HepG2 (cell line): ENCODE results near the gene ZNF322. TPM values are rescaled to one million over a fixed set of nuclear protein-coding genes. Genes with fewer than 3 reads are reported as not detected.
A peak's percentile ranks its signal among the peaks of the same experiment; 100 is the strongest.

Source experiments
- ATF1 ChIP-seq: IDR thresholded peaks from 2 replicates; pipeline ENCODE4 v1.6.1; 2016; ENCODE audit warnings: mild to moderate bottlenecking, control low read depth
- ETV5 ChIP-seq: IDR thresholded peaks from 2 replicates; pipeline ENCODE4 v1.6.1; 2018; ENCODE audit warnings: missing biosample characterization, missing genetic modification reagents, inconsistent platforms, borderline replicate concordance
- HOXA7 ChIP-seq: sonication (generic); formaldehyde crosslinking; IDR thresholded peaks from 2 replicates; pipeline ENCODE4 v1.8.1; 2022; ENCODE audit warnings: mild to moderate bottlenecking, missing genetic modification reagents, moderate library complexity
- KAT2B ChIP-seq: fragments of 150-350 bp; IDR thresholded peaks from 2 replicates; pipeline ENCODE4 v1.6.1; 2014; ENCODE audit warnings: low read depth, low read length, borderline replicate concordance
- NONO ChIP-seq, 2 experiments: fragments of 450-650 bp in 1 of 2; sonication (generic) in 1 of 2; formaldehyde crosslinking in 1 of 2; IDR thresholded peaks in 1 of 2; conservative IDR thresholded peaks in 1 of 2; 2 replicates each; pipeline versions ENCODE4 v1.6.1 to v1.8.0; 2017 to 2022; ENCODE audit warnings: mild to moderate bottlenecking in 1 of 2, missing genetic modification reagents in 1 of 2, moderate library complexity in 1 of 2
- RARG ChIP-seq: sonication (generic); formaldehyde crosslinking; IDR thresholded peaks from 2 replicates; pipeline ENCODE4 v1.4.0; 2020; ENCODE audit warnings: low read depth, mild to moderate bottlenecking, missing genetic modification reagents
- SMAD3 ChIP-seq: sonication (generic); formaldehyde crosslinking; IDR thresholded peaks from 2 replicates; pipeline ENCODE4 v1.4.0; 2020; ENCODE audit warnings: missing genetic modification reagents
- THAP11 ChIP-seq: IDR thresholded peaks from 2 replicates; pipeline ENCODE4 v1.6.1; 2016; ENCODE audit warnings: missing biosample characterization, missing genetic modification reagents
- ZMAT3 ChIP-seq: sonication (generic); formaldehyde crosslinking; conservative IDR thresholded peaks from 2 replicates; pipeline ENCODE4 v1.7.0; 2021; ENCODE audit warnings: missing genetic modification reagents
- ZNF30 ChIP-seq: sonication (generic); formaldehyde crosslinking; IDR thresholded peaks from 2 replicates; pipeline ENCODE4 v1.5.0; 2020; ENCODE audit warnings: mild to moderate bottlenecking, missing genetic modification reagents
- ZNF777 ChIP-seq: sonication (generic); formaldehyde crosslinking; IDR thresholded peaks from 2 replicates; pipeline ENCODE4 v1.4.0; 2020; ENCODE audit warnings: missing genetic modification reagents
- ZSCAN9 ChIP-seq: IDR thresholded peaks from 2 replicates; pipeline ENCODE4 v1.6.1; 2016; ENCODE audit warnings: borderline replicate concordance
- polyA plus RNA-seq, 8 experiments: library from polyadenylated mRNA; depleted of rRNA in 3 of 8; stranded (reverse) in 7 of 8; unstranded in 1 of 8; fragments of >200 nt; fragmentation: Illumina TruSeq in 4 of 8; extraction: Trizol in 4 of 8; gene quantifications; 2 replicates each; pipeline versions ENCODE4 v1.2.1 to v1.2.3, GENCODE V29; 2011 to 2016; ENCODE audit warnings: low read depth in 4 of 8, missing spikeins in 1 of 8, mixed read lengths in 1 of 8; ENCODE audit not compliant: insufficient read depth in 1 of 8
- total RNA-seq, 5 experiments: library from RNA; depleted of rRNA; stranded (reverse); fragments of >200 nt; fragmentation: Illumina TruSeq; extraction: Trizol; gene quantifications; 2 replicates each; pipeline ENCODE4 v1.2.3, GENCODE V29; 2016; ENCODE audit warnings: low read depth in 1 of 5
- TF ChIP-seq, protein P1 (sequence below): sonication (generic); formaldehyde crosslinking; IDR thresholded peaks from 2 replicates; pipeline ENCODE4 v1.4.0; 2020; ENCODE audit warnings: mild to moderate bottlenecking, missing genetic modification reagents
- TF ChIP-seq, protein P2 (sequence below): sonication (generic); formaldehyde crosslinking; IDR thresholded peaks from 2 replicates; pipeline ENCODE4 v1.9.0; 2021; ENCODE audit warnings: missing genetic modification reagents, borderline replicate concordance
- TF ChIP-seq, protein P3 (sequence below): sonication (generic); formaldehyde crosslinking; IDR thresholded peaks from 2 replicates; pipeline ENCODE4 v1.4.0; 2020; ENCODE audit warnings: missing genetic modification reagents

The ZNF322 gene
- total and polyA plus RNA-seq, 2 of the 13 experiments (the other 11 are each of a cell fraction or from before 2014, with no cell fraction given): 8.3 to 22.8 TPM

DNA sequence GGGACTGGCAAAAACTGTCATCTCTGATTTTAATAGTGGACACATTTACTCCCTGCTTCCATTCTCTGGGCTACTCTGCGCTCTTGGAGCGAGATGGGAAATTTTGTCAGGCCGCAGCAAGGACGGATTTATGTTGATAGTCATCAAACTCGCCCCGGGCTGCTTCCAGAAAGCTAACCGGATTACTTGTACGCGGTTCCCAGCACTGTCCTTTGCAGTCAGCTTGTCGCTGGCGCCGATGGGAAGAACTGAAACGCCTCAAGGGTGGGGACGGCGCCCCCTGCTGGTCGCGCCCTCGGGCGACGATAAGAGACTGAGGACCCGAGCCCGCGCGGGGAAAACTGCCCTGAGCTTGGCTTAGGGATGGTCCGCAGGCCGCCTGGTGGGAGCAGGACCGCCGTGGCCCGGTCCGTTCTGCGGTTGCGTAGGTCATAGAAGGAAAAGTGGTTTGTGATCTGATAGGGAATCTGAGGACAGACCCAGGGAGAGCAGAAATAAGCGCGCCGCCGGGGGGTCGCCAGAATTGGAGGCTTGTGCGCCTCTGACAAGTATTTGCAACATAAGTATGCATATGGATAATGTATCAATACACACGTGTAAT lies 63.8 kb downstream of the ZNF322 start (continued):
- TF ChIP-seq, protein P1, sequence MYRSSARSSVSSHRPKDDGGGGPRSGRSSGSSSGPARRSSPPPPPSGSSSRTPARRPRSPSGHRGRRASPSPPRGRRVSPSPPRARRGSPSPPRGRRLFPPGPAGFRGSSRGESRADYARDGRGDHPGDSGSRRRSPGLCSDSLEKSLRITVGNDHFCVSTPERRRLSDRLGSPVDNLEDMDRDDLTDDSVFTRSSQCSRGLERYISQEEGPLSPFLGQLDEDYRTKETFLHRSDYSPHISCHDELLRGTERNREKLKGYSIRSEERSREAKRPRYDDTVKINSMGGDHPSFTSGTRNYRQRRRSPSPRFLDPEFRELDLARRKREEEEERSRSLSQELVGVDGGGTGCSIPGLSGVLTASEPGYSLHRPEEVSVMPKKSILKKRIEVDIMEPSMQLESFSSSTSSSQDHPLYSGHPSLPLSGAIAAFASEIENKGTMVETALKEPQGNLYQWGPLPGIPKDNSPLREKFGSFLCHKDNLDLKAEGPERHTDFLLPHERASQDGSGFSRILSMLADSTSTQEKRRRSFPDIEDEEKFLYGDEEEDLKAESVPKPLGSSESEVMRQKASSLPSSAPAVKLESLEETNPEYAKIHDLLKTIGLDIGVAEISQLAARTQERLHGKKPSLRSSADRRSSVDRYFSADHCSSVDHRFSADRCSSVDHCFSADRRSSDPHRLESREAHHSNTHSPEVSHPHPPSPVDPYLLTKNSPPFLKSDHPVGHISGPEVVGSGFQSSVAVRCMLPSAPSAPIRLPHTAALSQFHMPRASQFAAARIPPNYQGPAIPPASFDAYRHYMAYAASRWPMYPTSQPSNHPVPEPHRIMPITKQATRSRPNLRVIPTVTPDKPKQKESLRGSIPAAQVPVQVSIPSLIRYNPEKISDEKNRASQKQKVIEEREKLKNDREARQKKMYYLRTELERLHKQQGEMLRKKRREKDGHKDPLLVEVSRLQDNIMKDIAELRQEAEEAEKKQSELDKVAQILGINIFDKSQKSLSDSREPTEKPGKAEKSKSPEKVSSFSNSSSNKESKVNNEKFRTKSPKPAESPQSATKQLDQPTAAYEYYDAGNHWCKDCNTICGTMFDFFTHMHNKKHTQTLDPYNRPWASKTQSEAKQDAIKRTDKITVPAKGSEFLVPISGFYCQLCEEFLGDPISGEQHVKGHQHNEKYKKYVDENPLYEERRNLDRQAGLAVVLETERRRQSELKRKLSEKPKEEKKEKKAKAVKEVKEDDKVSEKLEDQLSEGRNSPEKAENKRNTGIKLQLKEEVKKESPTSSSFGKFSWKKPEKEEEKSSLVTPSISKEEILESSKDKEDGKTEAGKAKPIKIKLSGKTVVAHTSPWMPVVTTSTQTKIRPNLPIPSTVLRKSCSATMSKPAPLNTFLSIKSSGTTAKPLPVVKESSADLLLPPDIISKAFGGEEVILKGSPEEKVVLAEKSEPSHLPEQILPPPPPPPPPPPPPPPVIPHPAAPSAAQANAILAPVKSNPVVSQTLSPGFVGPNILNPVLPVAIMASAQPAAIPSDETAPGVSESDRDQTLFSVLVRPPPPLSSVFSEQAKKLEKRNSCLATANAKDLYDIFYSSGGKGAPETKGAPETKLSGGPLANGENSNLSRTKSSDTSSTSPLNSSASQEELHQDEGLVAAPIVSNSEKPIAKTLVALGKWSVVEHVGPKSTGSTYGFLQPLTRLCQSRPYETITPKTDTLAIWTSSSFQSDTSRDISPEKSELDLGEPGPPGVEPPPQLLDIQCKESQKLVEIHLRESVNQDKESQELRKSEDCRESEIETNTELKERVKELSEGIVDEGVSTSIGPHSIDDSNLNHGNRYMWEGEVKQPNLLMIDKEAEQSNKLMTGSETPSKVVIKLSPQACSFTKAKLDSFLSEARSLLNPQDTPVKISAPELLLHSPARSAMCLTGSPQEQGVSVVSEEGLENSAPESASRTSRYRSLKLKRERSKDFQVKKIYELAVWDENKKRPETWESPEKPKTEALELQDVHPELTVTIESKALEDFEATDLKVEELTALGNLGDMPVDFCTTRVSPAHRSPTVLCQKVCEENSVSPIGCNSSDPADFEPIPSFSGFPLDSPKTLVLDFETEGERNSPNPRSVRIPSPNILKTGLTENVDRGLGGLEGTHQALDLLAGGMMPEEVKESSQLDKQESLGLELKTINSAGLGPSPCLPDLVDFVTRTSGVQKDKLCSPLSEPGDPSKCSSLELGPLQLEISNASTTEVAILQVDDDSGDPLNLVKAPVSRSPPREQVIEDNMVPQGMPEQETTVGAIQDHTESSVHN (CRISPR knock-in tag): peak; percentile 82; the same call in 1 of the 2 replicates
- TF ChIP-seq KAT2B (no peak), ETV5 (CRISPR knock-in tag) (peak; percentile 34; the same call in 1 of the 2 replicates), ZMAT3 (no peak), HOXA7 (CRISPR knock-in tag) (no peak), SMAD3 (CRISPR knock-in tag) (peak; percentile 72; the same call in 1 of the 2 replicates), ZNF777 (CRISPR knock-in tag) (no peak), ZNF30 (no peak), ZSCAN9 (peak; percentile 44; the same call in 1 of the 2 replicates), ATF1 (CRISPR knock-in tag) (no peak), NONO (IDR thresholded peaks at IDR 0.05) (no peak), NONO (CRISPR knock-in tag; conservative IDR thresholded peaks at IDR 0.05) (peak; percentile 96), THAP11 (CRISPR knock-in tag) (peak; percentile 76; the same call in 1 of the 2 replicates), RARG (CRISPR knock-in tag) (no peak)
- TF ChIP-seq, protein P2, sequence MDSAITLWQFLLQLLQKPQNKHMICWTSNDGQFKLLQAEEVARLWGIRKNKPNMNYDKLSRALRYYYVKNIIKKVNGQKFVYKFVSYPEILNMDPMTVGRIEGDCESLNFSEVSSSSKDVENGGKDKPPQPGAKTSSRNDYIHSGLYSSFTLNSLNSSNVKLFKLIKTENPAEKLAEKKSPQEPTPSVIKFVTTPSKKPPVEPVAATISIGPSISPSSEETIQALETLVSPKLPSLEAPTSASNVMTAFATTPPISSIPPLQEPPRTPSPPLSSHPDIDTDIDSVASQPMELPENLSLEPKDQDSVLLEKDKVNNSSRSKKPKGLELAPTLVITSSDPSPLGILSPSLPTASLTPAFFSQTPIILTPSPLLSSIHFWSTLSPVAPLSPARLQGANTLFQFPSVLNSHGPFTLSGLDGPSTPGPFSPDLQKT (CRISPR knock-in tag): no peak
- TF ChIP-seq, protein P3, sequence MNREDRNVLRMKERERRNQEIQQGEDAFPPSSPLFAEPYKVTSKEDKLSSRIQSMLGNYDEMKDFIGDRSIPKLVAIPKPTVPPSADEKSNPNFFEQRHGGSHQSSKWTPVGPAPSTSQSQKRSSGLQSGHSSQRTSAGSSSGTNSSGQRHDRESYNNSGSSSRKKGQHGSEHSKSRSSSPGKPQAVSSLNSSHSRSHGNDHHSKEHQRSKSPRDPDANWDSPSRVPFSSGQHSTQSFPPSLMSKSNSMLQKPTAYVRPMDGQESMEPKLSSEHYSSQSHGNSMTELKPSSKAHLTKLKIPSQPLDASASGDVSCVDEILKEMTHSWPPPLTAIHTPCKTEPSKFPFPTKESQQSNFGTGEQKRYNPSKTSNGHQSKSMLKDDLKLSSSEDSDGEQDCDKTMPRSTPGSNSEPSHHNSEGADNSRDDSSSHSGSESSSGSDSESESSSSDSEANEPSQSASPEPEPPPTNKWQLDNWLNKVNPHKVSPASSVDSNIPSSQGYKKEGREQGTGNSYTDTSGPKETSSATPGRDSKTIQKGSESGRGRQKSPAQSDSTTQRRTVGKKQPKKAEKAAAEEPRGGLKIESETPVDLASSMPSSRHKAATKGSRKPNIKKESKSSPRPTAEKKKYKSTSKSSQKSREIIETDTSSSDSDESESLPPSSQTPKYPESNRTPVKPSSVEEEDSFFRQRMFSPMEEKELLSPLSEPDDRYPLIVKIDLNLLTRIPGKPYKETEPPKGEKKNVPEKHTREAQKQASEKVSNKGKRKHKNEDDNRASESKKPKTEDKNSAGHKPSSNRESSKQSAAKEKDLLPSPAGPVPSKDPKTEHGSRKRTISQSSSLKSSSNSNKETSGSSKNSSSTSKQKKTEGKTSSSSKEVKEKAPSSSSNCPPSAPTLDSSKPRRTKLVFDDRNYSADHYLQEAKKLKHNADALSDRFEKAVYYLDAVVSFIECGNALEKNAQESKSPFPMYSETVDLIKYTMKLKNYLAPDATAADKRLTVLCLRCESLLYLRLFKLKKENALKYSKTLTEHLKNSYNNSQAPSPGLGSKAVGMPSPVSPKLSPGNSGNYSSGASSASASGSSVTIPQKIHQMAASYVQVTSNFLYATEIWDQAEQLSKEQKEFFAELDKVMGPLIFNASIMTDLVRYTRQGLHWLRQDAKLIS (CRISPR knock-in tag): no peak
